ENCODE data around the gene TFG. TPM values are rescaled to one million over a fixed set of nuclear protein-coding genes. Genes with fewer than 3 reads are reported as not detected.

The TFG gene
- total RNA-seq, 1 donor from 2014 or later: 44.5 TPM

GRCh38 chr3:100769693-100770092 is 60.4 kb downstream of the TFG start:
- H3K9me3 Mint-ChIP-seq: peaks cover 2% of the 10 kb centered on the region
- CTCF ChIA-PET: no interaction called here
- POLR2A ChIA-PET: no interaction called here
- H3K27ac Mint-ChIP-seq: no peak overlapping the region
- no peaks in the 10 kb centered on the region for H3K4me1 Mint-ChIP-seq
- H3K36me3 Mint-ChIP-seq (ENCODE audit: low read depth): no peaks in the 10 kb centered on the region
- peaks cover 5% of the 10 kb centered on the region for H3K27me3 Mint-ChIP-seq
- intact Hi-C loops (cut with micrococcal nuclease): no loop called here
- no peak overlapping the region for H3K4me3 Mint-ChIP-seq
- no peak for ATAC-seq (ENCODE audit: low read depth)
- DNase-seq: no peak
- TF ChIP-seq, protein P1, sequence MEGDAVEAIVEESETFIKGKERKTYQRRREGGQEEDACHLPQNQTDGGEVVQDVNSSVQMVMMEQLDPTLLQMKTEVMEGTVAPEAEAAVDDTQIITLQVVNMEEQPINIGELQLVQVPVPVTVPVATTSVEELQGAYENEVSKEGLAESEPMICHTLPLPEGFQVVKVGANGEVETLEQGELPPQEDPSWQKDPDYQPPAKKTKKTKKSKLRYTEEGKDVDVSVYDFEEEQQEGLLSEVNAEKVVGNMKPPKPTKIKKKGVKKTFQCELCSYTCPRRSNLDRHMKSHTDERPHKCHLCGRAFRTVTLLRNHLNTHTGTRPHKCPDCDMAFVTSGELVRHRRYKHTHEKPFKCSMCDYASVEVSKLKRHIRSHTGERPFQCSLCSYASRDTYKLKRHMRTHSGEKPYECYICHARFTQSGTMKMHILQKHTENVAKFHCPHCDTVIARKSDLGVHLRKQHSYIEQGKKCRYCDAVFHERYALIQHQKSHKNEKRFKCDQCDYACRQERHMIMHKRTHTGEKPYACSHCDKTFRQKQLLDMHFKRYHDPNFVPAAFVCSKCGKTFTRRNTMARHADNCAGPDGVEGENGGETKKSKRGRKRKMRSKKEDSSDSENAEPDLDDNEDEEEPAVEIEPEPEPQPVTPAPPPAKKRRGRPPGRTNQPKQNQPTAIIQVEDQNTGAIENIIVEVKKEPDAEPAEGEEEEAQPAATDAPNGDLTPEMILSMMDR (IDR thresholded peaks at IDR 0.05): no peak

DNA sequence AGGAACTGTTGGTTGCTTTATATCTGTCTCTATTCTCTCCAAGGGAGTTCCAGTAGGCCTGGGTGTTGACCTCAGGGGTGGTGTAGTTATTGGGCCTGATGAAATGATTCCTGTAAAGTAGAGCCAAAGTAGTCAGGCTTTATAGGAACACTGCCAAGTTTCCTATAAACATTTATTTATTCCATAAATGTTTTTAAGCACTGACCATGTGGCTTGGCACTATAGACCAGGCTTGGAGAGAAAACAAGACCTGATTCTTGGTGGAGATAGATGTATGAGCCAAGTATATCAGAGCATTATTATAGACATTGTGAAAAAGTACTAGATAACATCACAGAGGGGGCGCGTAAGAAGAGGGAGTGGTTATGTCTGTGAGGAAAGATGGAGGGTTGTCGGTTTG is 65.9 kb downstream of the TFG start:
- CTCF ChIA-PET: no interaction called here
- Mint-ChIP-seq H3K27ac (no peak overlapping the region), H3K4me3 (no peak overlapping the region), H3K36me3 (ENCODE audit: low read depth) (no peaks in the 10 kb centered on the region), H3K4me1 (no peaks in the 10 kb centered on the region), H3K27me3 (no peaks in the 10 kb centered on the region), H3K9me3 (peaks cover 2% of the 10 kb centered on the region)
- POLR2A ChIA-PET: no interaction called here
- ATAC-seq (ENCODE audit: low read depth) (no peak), DNase-seq (no peak)
- intact Hi-C loops (cut with micrococcal nuclease): no loop called here
- TF ChIP-seq, protein P1 (IDR thresholded peaks at IDR 0.05): no peak

- intact Hi-C loops (cut with micrococcal nuclease): no loop called here
- no peaks in the 10 kb centered on the region for H3K27me3 Mint-ChIP-seq
- H3K4me3 Mint-ChIP-seq: no peak overlapping the region
Observed at GRCh38 chr3:100775669-100776068, 66.4 kb downstream of the TFG start.

GRCh38 chr3:100776097-100776729 is 66.9 kb downstream of the TFG start:
- Mint-ChIP-seq H3K27me3 (no peaks in the 10 kb centered on the region), H3K27ac (no peak overlapping the region), H3K9me3 (peaks cover 2% of the 10 kb centered on the region), H3K36me3 (ENCODE audit: low read depth) (no peaks in the 10 kb centered on the region), H3K4me3 (no peak overlapping the region), H3K4me1 (no peaks in the 10 kb centered on the region)
- ATAC-seq (ENCODE audit: low read depth) (no peak), DNase-seq (no peak)
- intact Hi-C loops (cut with micrococcal nuclease): no loop called here
- POLR2A ChIA-PET: no interaction called here
- CTCF ChIA-PET: no interaction called here
- TF ChIP-seq, protein P1 (IDR thresholded peaks at IDR 0.05): no peak

More at GRCh38 chr3:100775669-100776068, 66.4 kb downstream of the TFG start:
- CTCF ChIA-PET: no interaction called here
- Mint-ChIP-seq H3K36me3 (ENCODE audit: low read depth) (no peaks in the 10 kb centered on the region), H3K27ac (no peak overlapping the region), H3K4me1 (no peaks in the 10 kb centered on the region), H3K9me3 (peaks cover 2% of the 10 kb centered on the region)
- DNase-seq (no peak), ATAC-seq (ENCODE audit: low read depth) (no peak)
- TF ChIP-seq, protein P1 (IDR thresholded peaks at IDR 0.05): no peak
- POLR2A ChIA-PET: no interaction called here

GRCh38 chr3:100776746-100777145 is 67.5 kb downstream of the TFG start:
- ChIA-PET POLR2A (no interaction called here), CTCF (no interaction called here)
- Mint-ChIP-seq H3K27me3 (peaks cover 2% of the 10 kb centered on the region), H3K27ac (no peak overlapping the region), H3K36me3 (ENCODE audit: low read depth) (no peaks in the 10 kb centered on the region), H3K4me1 (no peaks in the 10 kb centered on the region), H3K4me3 (no peak overlapping the region), H3K9me3 (peaks cover 2% of the 10 kb centered on the region)
- ATAC-seq (ENCODE audit: low read depth) (no peak), DNase-seq (no peak)
- intact Hi-C loops (cut with micrococcal nuclease): no loop called here
- TF ChIP-seq, protein P1 (IDR thresholded peaks at IDR 0.05): no peak
